ENCODE data around the gene ATG10.

DNA sequence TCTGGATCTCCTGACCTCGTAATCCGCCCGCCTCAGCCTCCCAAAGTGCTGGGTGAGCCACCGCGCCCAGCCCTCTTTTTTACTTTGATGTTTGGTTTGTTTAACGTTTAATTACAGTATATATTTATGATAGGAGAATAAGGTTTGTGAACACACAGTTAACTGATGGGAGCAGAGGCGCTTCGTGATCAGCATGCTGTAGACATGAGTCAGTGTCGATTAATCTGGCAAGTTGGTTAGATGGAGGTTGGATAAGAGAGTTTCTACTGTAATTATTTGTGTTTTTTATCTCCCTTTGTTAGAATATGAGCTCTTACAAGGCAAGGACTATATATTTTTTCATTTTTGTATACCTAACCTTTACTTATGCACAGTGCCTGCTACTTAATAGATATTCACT lies 14.3 kb downstream of the ATG10 start:
- TF ChIP-seq POLR2A (IDR thresholded peaks at IDR 0.05) = no peak
- TF ChIP-seq, protein P1, sequence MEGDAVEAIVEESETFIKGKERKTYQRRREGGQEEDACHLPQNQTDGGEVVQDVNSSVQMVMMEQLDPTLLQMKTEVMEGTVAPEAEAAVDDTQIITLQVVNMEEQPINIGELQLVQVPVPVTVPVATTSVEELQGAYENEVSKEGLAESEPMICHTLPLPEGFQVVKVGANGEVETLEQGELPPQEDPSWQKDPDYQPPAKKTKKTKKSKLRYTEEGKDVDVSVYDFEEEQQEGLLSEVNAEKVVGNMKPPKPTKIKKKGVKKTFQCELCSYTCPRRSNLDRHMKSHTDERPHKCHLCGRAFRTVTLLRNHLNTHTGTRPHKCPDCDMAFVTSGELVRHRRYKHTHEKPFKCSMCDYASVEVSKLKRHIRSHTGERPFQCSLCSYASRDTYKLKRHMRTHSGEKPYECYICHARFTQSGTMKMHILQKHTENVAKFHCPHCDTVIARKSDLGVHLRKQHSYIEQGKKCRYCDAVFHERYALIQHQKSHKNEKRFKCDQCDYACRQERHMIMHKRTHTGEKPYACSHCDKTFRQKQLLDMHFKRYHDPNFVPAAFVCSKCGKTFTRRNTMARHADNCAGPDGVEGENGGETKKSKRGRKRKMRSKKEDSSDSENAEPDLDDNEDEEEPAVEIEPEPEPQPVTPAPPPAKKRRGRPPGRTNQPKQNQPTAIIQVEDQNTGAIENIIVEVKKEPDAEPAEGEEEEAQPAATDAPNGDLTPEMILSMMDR (IDR thresholded peaks at IDR 0.05) = no peak

Data from transverse colon (tissue), 3 donors.